Breast epithelium (tissue), 4 donors: ENCODE data around the gene IVD. TPM values are rescaled to one million over a fixed set of nuclear protein-coding genes. Genes with fewer than 3 reads are reported as not detected.

Experiments used
- DNase-seq, 2 donors: peaks; one replicate each; pipeline ENCODE4 v3.0.0-alpha.2; 2019; ENCODE audit warnings: low spot score in 2 of 2
- H3K27ac ChIP-seq, 2 donors: fragments of 200-600 bp; sonication (generic) in 1 of 2; one replicate each; pipeline ENCODE4 v1.5.1; 2016 to 2019; ENCODE audit warnings: mild to moderate bottlenecking in 1 of 2
- H3K27me3 ChIP-seq, 2 donors: fragments of 200-600 bp; sonication (generic) in 1 of 2; one replicate each; pipeline versions ENCODE4 v1.5.1 to v1.6.0; 2017 to 2019; ENCODE audit warnings: control low read depth in 1 of 2, mild to moderate bottlenecking in 1 of 2
- H3K36me3 ChIP-seq: fragments of 200-600 bp; one replicate; pipeline ENCODE4 v1.5.1; 2019
- H3K4me1 ChIP-seq, 2 donors: fragments of 200-600 bp; sonication (generic); one replicate each; pipeline ENCODE4 v1.5.1; 2016 to 2019; ENCODE audit warnings: control low read depth in 1 of 2
- H3K4me3 ChIP-seq, 3 donors: fragments of 200-600 bp; sonication (generic); 1 replicate in 2 of 3; 2 replicates in 1 of 3; pipeline ENCODE4 v1.5.1; 2016 to 2019; ENCODE audit warnings: mild to moderate bottlenecking in 3 of 3, moderate library complexity in 2 of 3
- H3K9me3 ChIP-seq, 2 donors: fragments of 200-600 bp; sonication (generic) in 1 of 2; one replicate each; pipeline ENCODE4 v1.5.1; 2016 to 2019; ENCODE audit warnings: control low read depth in 1 of 2
- POLR2A ChIP-seq: fragments of 450-650 bp; IDR thresholded peaks from one replicate; pipeline ENCODE4 v1.6.1; 2016; ENCODE audit warnings: antibody characterized with exemption, mild to moderate bottlenecking, moderate library complexity
- POLR2AphosphoS5 ChIP-seq, 3 donors: sonication (generic); formaldehyde crosslinking; IDR thresholded peaks; one replicate each; pipeline ENCODE4 v1.6.1; 2017; ENCODE audit warnings: antibody characterized with exemption in 3 of 3
- intact Hi-C: fragments of 100-400 bp; cut with DNase I; formaldehyde crosslinking; loops from one replicate; pipeline ENCODE4 v1.15.1; 2023; ENCODE audit warnings: low total_unique reads
- total RNA-seq, 3 donors: library from RNA; depleted of rRNA; stranded (reverse); fragments of >200 nt; gene quantifications; one replicate each; pipeline ENCODE4 v1.1.0, GENCODE V29; 2016
- TF ChIP-seq, protein P1 (sequence below), 3 donors: fragments of 450-650 bp; IDR thresholded peaks; one replicate each; pipeline ENCODE4 v1.5.1; 2016 to 2017; ENCODE audit warnings: antibody characterized with exemption in 3 of 3, mild to moderate bottlenecking in 3 of 3, moderate library complexity in 3 of 3

Gene IVD
- total RNA-seq, 3 donors from 2014 or later, result 43.8 to 72.7 (median 62.6) TPM

GRCh38 chr15:40458495-40459371 is 53.1 kb downstream of the IVD start:
- Histone ChIP-seq H3K4me1 (peaks cover 0 to 5% of the 10 kb centered on the region in 2 donors), H3K9me3 (no peaks in the 10 kb centered on the region), H3K27ac (no peak overlapping the region), H3K27me3 (no peaks in the 10 kb centered on the region), H3K36me3 (no peaks in the 10 kb centered on the region), H3K4me3 (no peak overlapping the region)
- no peak for TF ChIP-seq POLR2A
- TF ChIP-seq, protein P1, sequence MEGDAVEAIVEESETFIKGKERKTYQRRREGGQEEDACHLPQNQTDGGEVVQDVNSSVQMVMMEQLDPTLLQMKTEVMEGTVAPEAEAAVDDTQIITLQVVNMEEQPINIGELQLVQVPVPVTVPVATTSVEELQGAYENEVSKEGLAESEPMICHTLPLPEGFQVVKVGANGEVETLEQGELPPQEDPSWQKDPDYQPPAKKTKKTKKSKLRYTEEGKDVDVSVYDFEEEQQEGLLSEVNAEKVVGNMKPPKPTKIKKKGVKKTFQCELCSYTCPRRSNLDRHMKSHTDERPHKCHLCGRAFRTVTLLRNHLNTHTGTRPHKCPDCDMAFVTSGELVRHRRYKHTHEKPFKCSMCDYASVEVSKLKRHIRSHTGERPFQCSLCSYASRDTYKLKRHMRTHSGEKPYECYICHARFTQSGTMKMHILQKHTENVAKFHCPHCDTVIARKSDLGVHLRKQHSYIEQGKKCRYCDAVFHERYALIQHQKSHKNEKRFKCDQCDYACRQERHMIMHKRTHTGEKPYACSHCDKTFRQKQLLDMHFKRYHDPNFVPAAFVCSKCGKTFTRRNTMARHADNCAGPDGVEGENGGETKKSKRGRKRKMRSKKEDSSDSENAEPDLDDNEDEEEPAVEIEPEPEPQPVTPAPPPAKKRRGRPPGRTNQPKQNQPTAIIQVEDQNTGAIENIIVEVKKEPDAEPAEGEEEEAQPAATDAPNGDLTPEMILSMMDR (IDR thresholded peaks at IDR 0.05), result no peak
- no peak for TF ChIP-seq POLR2AphosphoS5 (IDR thresholded peaks at IDR 0.05)
- DNase-seq, result no peak
- intact Hi-C loops, result no loop called here

- no peak for DNase-seq
- Histone ChIP-seq H3K27ac (no peak overlapping the region), H3K36me3 (no peaks in the 10 kb centered on the region), H3K27me3 (no peaks in the 10 kb centered on the region), H3K4me1 (peaks cover 0 to 5% of the 10 kb centered on the region in 2 donors), H3K4me3 (no peak overlapping the region), H3K9me3 (no peaks in the 10 kb centered on the region)
- intact Hi-C loops, result no loop called here
- TF ChIP-seq, protein P1 (IDR thresholded peaks at IDR 0.05), result no peak
- no peak for TF ChIP-seq POLR2A
- TF ChIP-seq POLR2AphosphoS5 (IDR thresholded peaks at IDR 0.05), result no peak
Observed at GRCh38 chr15:40459391-40460015, 53.9 kb downstream of the IVD start.

DNA sequence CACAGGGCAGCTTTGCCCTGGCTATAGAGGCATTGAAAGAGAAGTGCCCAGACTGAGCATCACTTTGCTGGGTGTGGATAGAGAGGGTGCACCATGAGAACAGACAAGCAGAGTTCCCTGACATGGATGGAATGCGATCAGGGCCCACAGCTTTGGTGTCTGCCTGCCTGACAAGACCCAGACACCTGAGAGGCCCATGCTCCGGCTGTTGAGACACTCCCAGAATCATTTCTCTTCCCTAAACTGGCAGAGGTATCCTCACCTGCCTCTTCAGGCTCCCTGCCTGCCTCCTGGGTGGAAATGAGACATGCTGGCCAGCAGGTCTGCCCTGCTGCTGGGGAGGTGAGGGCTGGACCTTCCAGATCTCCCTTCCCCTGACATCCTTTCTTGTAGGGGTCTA is 54.8 kb downstream of the IVD start:
- no peak overlapping the region for H3K27ac ChIP-seq
- no peak for DNase-seq
- no peaks in the 10 kb centered on the region for H3K27me3 ChIP-seq
- no peaks in the 10 kb centered on the region for H3K36me3 ChIP-seq
- TF ChIP-seq, protein P1 (IDR thresholded peaks at IDR 0.05), result no peak
- no peak for TF ChIP-seq POLR2A
- no peak for TF ChIP-seq POLR2AphosphoS5 (IDR thresholded peaks at IDR 0.05)
- no peaks in the 10 kb centered on the region for H3K9me3 ChIP-seq
- peaks cover 0 to 5% of the 10 kb centered on the region in 2 donors for H3K4me1 ChIP-seq
- no peak overlapping the region for H3K4me3 ChIP-seq
- intact Hi-C loops, result no loop called here

GRCh38 chr15:40461958-40462357 is 56.4 kb downstream of the IVD start:
- Histone ChIP-seq H3K27ac (no peak overlapping the region), H3K27me3 (no peaks in the 10 kb centered on the region), H3K9me3 (no peaks in the 10 kb centered on the region), H3K36me3 (no peaks in the 10 kb centered on the region), H3K4me3 (no peak overlapping the region), H3K4me1 (no peaks in the 10 kb centered on the region)
- TF ChIP-seq POLR2A (no peak), POLR2AphosphoS5 (IDR thresholded peaks at IDR 0.05) (no peak)
- TF ChIP-seq, protein P1 (IDR thresholded peaks at IDR 0.05), result no peak
- DNase-seq, result no peak
- intact Hi-C loops, result no loop called here

DNA sequence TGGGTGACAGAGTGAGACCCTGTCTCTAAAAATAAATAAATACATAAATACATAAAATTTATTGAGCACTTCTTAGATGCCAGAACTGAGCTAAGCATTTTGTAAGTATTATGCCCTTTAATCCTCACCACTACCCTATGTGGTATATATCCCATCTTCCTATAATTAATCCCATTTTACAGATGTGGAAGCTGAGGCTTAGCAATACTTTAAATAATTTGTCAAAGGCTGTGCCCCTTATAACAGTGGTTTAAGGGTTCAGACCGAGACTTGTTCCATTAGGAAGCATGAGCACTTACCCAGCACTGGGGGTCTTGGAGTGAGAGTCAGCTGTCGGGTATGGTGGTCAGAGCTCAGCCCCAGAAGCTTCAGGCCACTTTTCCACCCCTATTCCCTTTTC is 57.7 kb downstream of the IVD start:
- TF ChIP-seq, protein P1 (IDR thresholded peaks at IDR 0.05), result no peak
- TF ChIP-seq POLR2A, result no peak
- TF ChIP-seq POLR2AphosphoS5 (IDR thresholded peaks at IDR 0.05), result no peak
- intact Hi-C loops, result no loop called here

More for the DNA sequence above, 57.7 kb downstream of the IVD start:
- H3K4me1 ChIP-seq, result no peaks in the 10 kb centered on the region
- H3K27me3 ChIP-seq, result no peaks in the 10 kb centered on the region
- H3K27ac ChIP-seq, result no peak overlapping the region
- no peaks in the 10 kb centered on the region for H3K36me3 ChIP-seq
- no peak overlapping the region for H3K4me3 ChIP-seq
- no peak for DNase-seq
- H3K9me3 ChIP-seq, result no peaks in the 10 kb centered on the region
